ENCODE measurements around the gene SENP6.

SENP6 gene

DNA sequence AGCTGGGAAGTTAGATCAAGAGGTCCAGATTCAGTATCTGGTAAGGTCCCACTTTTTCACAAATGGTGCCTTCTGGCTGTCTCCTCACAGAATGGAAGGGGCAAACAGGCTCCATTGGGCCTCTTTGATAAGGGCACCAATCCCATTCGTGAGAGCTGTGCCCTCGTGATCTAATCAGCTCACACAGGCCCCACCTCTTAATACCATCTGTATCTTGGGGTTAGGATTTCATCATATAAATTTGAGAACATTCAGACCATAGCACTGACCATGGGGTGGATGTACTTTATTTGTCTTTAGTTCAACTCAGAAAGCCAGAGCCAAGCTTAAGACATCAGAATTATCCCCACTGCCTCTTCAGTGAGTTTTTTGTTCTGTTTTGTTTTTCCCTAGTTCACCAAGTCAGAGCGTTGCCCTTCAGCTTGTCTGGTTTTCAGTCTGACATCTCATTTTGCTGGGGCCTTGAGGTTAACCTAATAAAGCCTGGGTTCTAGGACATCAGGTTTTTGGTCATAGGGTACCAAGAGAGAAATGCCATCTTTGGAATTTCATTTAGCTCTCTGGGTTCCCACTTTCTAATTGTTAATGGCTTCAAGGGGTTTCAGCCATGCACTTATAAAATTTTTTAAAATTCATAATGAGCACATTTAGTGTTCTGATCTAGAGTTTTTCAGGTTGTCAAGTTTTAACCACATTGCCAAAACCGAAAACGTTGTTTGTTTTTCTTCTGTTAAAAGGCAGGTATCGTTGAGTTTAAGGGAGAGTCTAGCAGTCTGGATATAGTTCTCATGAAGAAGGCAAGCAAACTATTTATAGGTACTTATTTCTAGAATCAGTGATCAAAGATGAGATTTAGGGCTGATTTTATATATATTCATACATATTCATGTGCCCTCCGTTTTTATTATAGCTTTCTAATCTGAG lies 19.0 kb downstream of the SENP6 start (continued):
- TF ChIP-seq, protein P1, sequence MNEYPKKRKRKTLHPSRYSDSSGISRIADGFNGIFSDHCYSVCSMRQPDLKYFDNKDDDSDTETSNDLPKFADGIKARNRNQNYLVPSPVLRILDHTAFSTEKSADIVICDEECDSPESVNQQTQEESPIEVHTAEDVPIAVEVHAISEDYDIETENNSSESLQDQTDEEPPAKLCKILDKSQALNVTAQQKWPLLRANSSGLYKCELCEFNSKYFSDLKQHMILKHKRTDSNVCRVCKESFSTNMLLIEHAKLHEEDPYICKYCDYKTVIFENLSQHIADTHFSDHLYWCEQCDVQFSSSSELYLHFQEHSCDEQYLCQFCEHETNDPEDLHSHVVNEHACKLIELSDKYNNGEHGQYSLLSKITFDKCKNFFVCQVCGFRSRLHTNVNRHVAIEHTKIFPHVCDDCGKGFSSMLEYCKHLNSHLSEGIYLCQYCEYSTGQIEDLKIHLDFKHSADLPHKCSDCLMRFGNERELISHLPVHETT (tag by site-specific recombination; IDR thresholded peaks at IDR 0.05): no peak
- TF ChIP-seq ZNF324 (tag by site-specific recombination; IDR thresholded peaks at IDR 0.05) (no peak), ZNF585B (tag by site-specific recombination; IDR thresholded peaks at IDR 0.05) (no peak), ZNF302 (tag by site-specific recombination; IDR thresholded peaks at IDR 0.05; ENCODE audit: low read depth) (no peak)

DNA sequence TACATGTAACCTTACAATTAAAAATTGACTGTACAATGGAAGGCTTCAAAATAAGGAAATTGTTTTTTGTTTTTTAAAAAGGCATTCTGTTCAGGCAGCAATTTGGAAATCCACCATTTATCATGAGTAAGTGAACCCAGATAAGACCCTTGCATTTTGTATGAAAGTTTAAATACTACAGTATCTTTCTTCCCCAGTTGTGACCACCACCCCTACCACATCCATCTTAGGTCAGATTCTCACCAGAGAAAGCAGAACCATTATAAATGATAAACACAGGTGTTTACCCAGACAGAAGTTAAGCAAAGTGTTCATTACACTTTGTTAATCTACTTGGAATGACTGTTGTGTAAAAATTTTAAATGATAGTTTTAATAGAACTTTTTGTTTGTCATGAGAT lies 20.2 kb downstream of the SENP6 start:
- Histone ChIP-seq H3K27ac (ENCODE audit: extremely low read depth, low read depth, low read length) (no peak overlapping the region), H3K4me3 (ENCODE audit: low read depth, low read length) (no peak overlapping the region), H3K9me3 (ENCODE audit: control insufficient read depth, insufficient read depth, low read depth, low read length) (no peaks in the 10 kb centered on the region; the same call in 1 of the 2 replicates), H3K4me1 (ENCODE audit: control insufficient read depth, insufficient read depth, low read length) (peaks cover 15% of the 10 kb centered on the region), H3K36me3 (ENCODE audit: control insufficient read depth in 2 of 2, insufficient read depth in 1 of 2, low read length in 2 of 2) (peaks cover 16 to 30% of the 10 kb centered on the region in 2 experiments)
- POLR2A ChIA-PET: interaction anchor here (0.7 to 2.5 kb wide), 2 partner anchors 19 to 161 kb away, joined by 3 to 12 read pairs; partner anchors contain the start of gene SENP6
- CTCF ChIA-PET: no interaction called here
- no peak for TF ChIP-seq ZNF830 (tag by site-specific recombination; IDR thresholded peaks at IDR 0.05; ENCODE audit: low read depth)
- TF ChIP-seq ZNF624 (tag by site-specific recombination; IDR thresholded peaks at IDR 0.05): no peak
- no peak for TF ChIP-seq ZNF324 (tag by site-specific recombination; IDR thresholded peaks at IDR 0.05)
- TF ChIP-seq ZNF660 (tag by site-specific recombination; IDR thresholded peaks at IDR 0.05): no peak
- peak; percentile 80 for TF ChIP-seq ZNF677 (tag by site-specific recombination; IDR thresholded peaks at IDR 0.05)
- TF ChIP-seq, protein P2, sequence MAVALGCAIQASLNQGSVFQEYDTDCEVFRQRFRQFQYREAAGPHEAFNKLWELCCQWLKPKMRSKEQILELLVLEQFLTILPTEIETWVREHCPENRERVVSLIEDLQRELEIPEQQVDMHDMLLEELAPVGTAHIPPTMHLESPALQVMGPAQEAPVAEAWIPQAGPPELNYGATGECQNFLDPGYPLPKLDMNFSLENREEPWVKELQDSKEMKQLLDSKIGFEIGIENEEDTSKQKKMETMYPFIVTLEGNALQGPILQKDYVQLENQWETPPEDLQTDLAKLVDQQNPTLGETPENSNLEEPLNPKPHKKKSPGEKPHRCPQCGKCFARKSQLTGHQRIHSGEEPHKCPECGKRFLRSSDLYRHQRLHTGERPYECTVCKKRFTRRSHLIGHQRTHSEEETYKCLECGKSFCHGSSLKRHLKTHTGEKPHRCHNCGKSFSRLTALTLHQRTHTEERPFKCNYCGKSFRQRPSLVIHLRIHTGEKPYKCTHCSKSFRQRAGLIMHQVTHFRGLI (tag by site-specific recombination; IDR thresholded peaks at IDR 0.05): no peak
- no peak for TF ChIP-seq ZNF426 (tag by site-specific recombination; IDR thresholded peaks at IDR 0.05)
- TF ChIP-seq ZNF391 (tag by site-specific recombination; IDR thresholded peaks at IDR 0.05; ENCODE audit: borderline replicate concordance, low read depth): no peak

DNA sequence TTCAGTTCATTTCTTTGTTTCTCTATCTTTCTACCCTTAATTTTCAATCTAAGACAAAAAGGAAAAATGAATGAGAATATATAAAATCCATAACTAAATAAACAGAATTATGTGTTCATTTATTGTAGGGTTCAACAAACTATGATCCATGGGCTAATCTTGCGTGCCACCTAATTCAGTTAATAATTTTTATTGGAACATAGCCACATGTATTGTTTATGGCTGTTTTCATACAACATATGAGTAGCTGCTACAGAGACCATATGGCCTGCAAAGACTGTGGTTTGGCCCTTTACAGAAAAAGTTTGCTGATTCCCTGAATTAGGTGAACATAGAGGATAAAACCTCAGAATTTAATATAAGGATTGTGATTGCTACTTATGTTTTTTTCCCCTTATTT lies 21.8 kb downstream of the SENP6 start:
- POLR2A ChIA-PET: interaction anchor here (0.7 kb wide), 1 partner anchor 20 kb away, joined by 3 read pairs; no protein-coding TSS in a partner anchor
- TF ChIP-seq, protein P3, sequence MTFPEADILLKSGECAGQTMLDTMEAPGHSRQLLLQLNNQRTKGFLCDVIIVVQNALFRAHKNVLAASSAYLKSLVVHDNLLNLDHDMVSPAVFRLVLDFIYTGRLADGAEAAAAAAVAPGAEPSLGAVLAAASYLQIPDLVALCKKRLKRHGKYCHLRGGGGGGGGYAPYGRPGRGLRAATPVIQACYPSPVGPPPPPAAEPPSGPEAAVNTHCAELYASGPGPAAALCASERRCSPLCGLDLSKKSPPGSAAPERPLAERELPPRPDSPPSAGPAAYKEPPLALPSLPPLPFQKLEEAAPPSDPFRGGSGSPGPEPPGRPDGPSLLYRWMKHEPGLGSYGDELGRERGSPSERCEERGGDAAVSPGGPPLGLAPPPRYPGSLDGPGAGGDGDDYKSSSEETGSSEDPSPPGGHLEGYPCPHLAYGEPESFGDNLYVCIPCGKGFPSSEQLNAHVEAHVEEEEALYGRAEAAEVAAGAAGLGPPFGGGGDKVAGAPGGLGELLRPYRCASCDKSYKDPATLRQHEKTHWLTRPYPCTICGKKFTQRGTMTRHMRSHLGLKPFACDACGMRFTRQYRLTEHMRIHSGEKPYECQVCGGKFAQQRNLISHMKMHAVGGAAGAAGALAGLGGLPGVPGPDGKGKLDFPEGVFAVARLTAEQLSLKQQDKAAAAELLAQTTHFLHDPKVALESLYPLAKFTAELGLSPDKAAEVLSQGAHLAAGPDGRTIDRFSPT (tag by site-specific recombination; IDR thresholded peaks at IDR 0.05): no peak
- TF ChIP-seq ZNF561 (tag by site-specific recombination; IDR thresholded peaks at IDR 0.05; ENCODE audit: borderline replicate concordance) (no peak), GLIS1 (tag by site-specific recombination; IDR thresholded peaks at IDR 0.05) (no peak), ZBTB8A (tag by site-specific recombination; IDR thresholded peaks at IDR 0.05) (no peak), ZNF571 (tag by site-specific recombination; IDR thresholded peaks at IDR 0.05) (no peak), ZNF132 (tag by site-specific recombination; IDR thresholded peaks at IDR 0.05; ENCODE audit: borderline replicate concordance) (no peak), SP7 (tag by site-specific recombination; IDR thresholded peaks at IDR 0.05) (no peak), ZEB2 (tag by site-specific recombination; IDR thresholded peaks at IDR 0.05) (no peak)
- TF ChIP-seq, protein P4, sequence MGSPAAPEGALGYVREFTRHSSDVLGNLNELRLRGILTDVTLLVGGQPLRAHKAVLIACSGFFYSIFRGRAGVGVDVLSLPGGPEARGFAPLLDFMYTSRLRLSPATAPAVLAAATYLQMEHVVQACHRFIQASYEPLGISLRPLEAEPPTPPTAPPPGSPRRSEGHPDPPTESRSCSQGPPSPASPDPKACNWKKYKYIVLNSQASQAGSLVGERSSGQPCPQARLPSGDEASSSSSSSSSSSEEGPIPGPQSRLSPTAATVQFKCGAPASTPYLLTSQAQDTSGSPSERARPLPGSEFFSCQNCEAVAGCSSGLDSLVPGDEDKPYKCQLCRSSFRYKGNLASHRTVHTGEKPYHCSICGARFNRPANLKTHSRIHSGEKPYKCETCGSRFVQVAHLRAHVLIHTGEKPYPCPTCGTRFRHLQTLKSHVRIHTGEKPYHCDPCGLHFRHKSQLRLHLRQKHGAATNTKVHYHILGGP (tag by site-specific recombination; IDR thresholded peaks at IDR 0.05): no peak
- TF ChIP-seq, protein P5, sequence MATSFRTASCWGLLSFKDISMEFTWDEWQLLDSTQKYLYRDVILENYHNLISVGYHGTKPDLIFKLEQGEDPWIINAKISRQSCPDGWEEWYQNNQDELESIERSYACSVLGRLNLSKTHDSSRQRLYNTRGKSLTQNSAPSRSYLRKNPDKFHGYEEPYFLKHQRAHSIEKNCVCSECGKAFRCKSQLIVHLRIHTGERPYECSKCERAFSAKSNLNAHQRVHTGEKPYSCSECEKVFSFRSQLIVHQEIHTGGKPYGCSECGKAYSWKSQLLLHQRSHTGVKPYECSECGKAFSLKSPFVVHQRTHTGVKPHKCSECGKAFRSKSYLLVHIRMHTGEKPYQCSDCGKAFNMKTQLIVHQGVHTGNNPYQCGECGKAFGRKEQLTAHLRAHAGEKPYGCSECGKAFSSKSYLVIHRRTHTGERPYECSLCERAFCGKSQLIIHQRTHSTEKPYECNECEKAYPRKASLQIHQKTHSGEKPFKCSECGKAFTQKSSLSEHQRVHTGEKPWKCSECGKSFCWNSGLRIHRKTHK (tag by site-specific recombination; IDR thresholded peaks at IDR 0.05): no peak
- TF ChIP-seq, protein P6, sequence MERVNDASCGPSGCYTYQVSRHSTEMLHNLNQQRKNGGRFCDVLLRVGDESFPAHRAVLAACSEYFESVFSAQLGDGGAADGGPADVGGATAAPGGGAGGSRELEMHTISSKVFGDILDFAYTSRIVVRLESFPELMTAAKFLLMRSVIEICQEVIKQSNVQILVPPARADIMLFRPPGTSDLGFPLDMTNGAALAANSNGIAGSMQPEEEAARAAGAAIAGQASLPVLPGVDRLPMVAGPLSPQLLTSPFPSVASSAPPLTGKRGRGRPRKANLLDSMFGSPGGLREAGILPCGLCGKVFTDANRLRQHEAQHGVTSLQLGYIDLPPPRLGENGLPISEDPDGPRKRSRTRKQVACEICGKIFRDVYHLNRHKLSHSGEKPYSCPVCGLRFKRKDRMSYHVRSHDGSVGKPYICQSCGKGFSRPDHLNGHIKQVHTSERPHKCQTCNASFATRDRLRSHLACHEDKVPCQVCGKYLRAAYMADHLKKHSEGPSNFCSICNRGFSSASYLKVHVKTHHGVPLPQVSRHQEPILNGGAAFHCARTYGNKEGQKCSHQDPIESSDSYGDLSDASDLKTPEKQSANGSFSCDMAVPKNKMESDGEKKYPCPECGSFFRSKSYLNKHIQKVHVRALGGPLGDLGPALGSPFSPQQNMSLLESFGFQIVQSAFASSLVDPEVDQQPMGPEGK (tag by site-specific recombination; IDR thresholded peaks at IDR 0.05): no peak

More for the DNA sequence above, 21.8 kb downstream of the SENP6 start:
- Histone ChIP-seq H3K36me3 (ENCODE audit: control insufficient read depth in 2 of 2, insufficient read depth in 1 of 2, low read length in 2 of 2) (peaks cover 30 to 35% of the 10 kb centered on the region in 2 experiments), H3K9me3 (ENCODE audit: control insufficient read depth, insufficient read depth, low read depth, low read length) (no peaks in the 10 kb centered on the region), H3K4me3 (ENCODE audit: low read depth, low read length) (no peak overlapping the region), H3K4me1 (ENCODE audit: control insufficient read depth, insufficient read depth, low read length) (peaks cover 15% of the 10 kb centered on the region), H3K27ac (ENCODE audit: extremely low read depth, low read depth, low read length) (no peak overlapping the region)
- CTCF ChIA-PET: no interaction called here

Measured in HEK293 (cell line).